ENCODE data around the gene BAMBI. TPM values are rescaled to one million over a fixed set of nuclear protein-coding genes. Genes with fewer than 3 reads are reported as not detected.

BAMBI gene
- total RNA-seq (10 to 100 TPM; 10.6 to 38.0 (median 19.7) TPM), polyA plus RNA-seq (1 to 10 TPM; 3.9 to 7.4 (median 4.9) TPM)
- long read RNA-seq, donor 1, transcript BAMBI-201 (3 exons, 1,877 nt): major isoform, 16 of 18 reads
- long read RNA-seq, donor 1, partial matches to known transcripts: 0 of 18 reads
- long read RNA-seq, donor 1, other reads (novel, unspliced or antisense): 0 of 18 reads
- long read RNA-seq, donor 2, transcript BAMBI-201 (3 exons, 1,877 nt): major isoform, 13 of 15 reads
- long read RNA-seq, donor 2, partial matches to known transcripts: 0 of 15 reads
- long read RNA-seq, donor 2, other reads (novel, unspliced or antisense): 0 of 15 reads

- no peaks in the 10 kb centered on the region for H3K9me3 ChIP-seq
- 0 to 1% (median 0%) methylated on average over 39 to 120 of the region's 120 CpGs for WGBS, 5 donors
- H3K4me3 ChIP-seq: peak within 1 kb of the TSS; percentile 48 to 87 (median 76)
- peaks cover 0 to 97% (median 48%) of the 10 kb centered on the region in 7 donors for H3K27me3 ChIP-seq (replicated peaks in 1 of 7)
- peaks cover 0 to 48% (median 39%) of the 10 kb centered on the region in 6 donors for H3K4me1 ChIP-seq
- intact Hi-C loops (cut with DNase I; ENCODE audit: low total_unique reads): no loop called here
- H3K36me3 ChIP-seq: no peaks in the 10 kb centered on the region
- H3K27ac ChIP-seq: peak within 1 kb of the TSS in 7 of 8 donors; percentile 66 to 83 (median 76)
- TF ChIP-seq CTCF (IDR thresholded peaks at IDR 0.05 in 8 of 11, conservative IDR thresholded peaks at IDR 0.05 in 3 of 11): peak in 10 of 11 experiments; percentile 27 to 83 (median 64)
- peak in 2 of 3 donors; percentile 15 to 41 for TF ChIP-seq POLR2A (IDR thresholded peaks at IDR 0.05)
- peak; percentile 83 to 91 (median 89) for TF ChIP-seq POLR2AphosphoS5 (IDR thresholded peaks at IDR 0.05)
- DNase-seq: peak; percentile 97
Measured at GRCh38 chr10:28676968-28677887, at the start of gene BAMBI. Gene BAMBI (plus strand): TSS chr10:28677521. CDS start chr10:28677898, 377 bp downstream.

- no peaks in the 10 kb centered on the region for H3K9me3 ChIP-seq
- no peaks in the 10 kb centered on the region for H3K36me3 ChIP-seq
- TF ChIP-seq POLR2AphosphoS5 (IDR thresholded peaks at IDR 0.05): peak in 1 of 3 donors; percentile 27
- peak; percentile 42 to 93 (median 81) for TF ChIP-seq CTCF (IDR thresholded peaks at IDR 0.05 in 8 of 11, conservative IDR thresholded peaks at IDR 0.05 in 3 of 11)
- no peak for TF ChIP-seq POLR2A (IDR thresholded peaks at IDR 0.05)
- peaks cover 0 to 13% (median 8%) of the 10 kb centered on the region in 6 donors for H3K4me1 ChIP-seq
- WGBS, 5 donors: 27 to 38% (median 33%) methylated on average over 15 of the region's 15 CpGs
- no peak overlapping the region for H3K4me3 ChIP-seq
- H3K27ac ChIP-seq: no peak overlapping the region
- H3K27me3 ChIP-seq (replicated peaks in 1 of 7): peaks cover 0 to 23% (median 0%) of the 10 kb centered on the region in 7 donors
- intact Hi-C loops (cut with DNase I; ENCODE audit: low total_unique reads): no loop called here
- DNase-seq: peak; percentile 88
Measured at GRCh38 chr10:28628184-28628893, 49.0 kb upstream of the BAMBI start.

GRCh38 chr10:28631896-28632583 is 45.3 kb upstream of the BAMBI start:
- H3K36me3 ChIP-seq: no peaks in the 10 kb centered on the region
- H3K27ac ChIP-seq: no peak overlapping the region
- no peak for TF ChIP-seq POLR2A (IDR thresholded peaks at IDR 0.05)
- TF ChIP-seq POLR2AphosphoS5 (IDR thresholded peaks at IDR 0.05): no peak
- TF ChIP-seq CTCF (IDR thresholded peaks at IDR 0.05 in 8 of 11, conservative IDR thresholded peaks at IDR 0.05 in 3 of 11): no peak
- peaks cover 0 to under 1% (median 0%) of the 10 kb centered on the region in 8 donors for H3K9me3 ChIP-seq
- DNase-seq: no peak
- 87 to 92% (median 90%) methylated on average over 5 of the region's 5 CpGs for WGBS, 5 donors
- H3K4me1 ChIP-seq: peaks cover 0 to 13% (median 8%) of the 10 kb centered on the region in 6 donors
- peaks cover 0 to 23% (median 0%) of the 10 kb centered on the region in 7 donors for H3K27me3 ChIP-seq (replicated peaks in 1 of 7)
- intact Hi-C loops (cut with DNase I; ENCODE audit: low total_unique reads): no loop called here
- H3K4me3 ChIP-seq: no peak overlapping the region

Data from spleen (tissue), 13 donors.